Dendritic cell treated with granulocyte-macrophage colony-stimulating factor and Interleukin-4, amounts not matched to agents 40 ng/mL and 50 ng/mL, for 4 days (primary cell): ENCODE measurements around the gene SUCLA2.
"Not testable (repeated sequence)": the region's sequence is repeated elsewhere in the genome, so short reads cannot be mapped to it uniquely, and the experiment has no call there.

Experiments
- H3K27ac Mint-ChIP-seq: one replicate; pipeline ENCODE4 v1.8.0; 2022; ENCODE audit warnings: mild to moderate bottlenecking, mixed read lengths
- H3K27me3 Mint-ChIP-seq: one replicate; pipeline ENCODE4 v1.8.0; 2022; ENCODE audit warnings: mild to moderate bottlenecking, mixed read lengths
- H3K36me3 Mint-ChIP-seq: one replicate; pipeline ENCODE4 v1.8.0; 2022; ENCODE audit warnings: low read depth, mixed read lengths
- H3K4me1 Mint-ChIP-seq: one replicate; pipeline ENCODE4 v1.8.0; 2022; ENCODE audit warnings: low read depth, mixed read lengths
- H3K4me3 Mint-ChIP-seq: one replicate; pipeline ENCODE4 v1.8.0; 2022; ENCODE audit warnings: mild to moderate bottlenecking, moderate library complexity, mixed read lengths
- H3K9me3 Mint-ChIP-seq: one replicate; pipeline ENCODE4 v1.8.0; 2022; ENCODE audit warnings: mixed read lengths
- intact Hi-C: fragments of 100-400 bp; cut with micrococcal nuclease; formaldehyde crosslinking; loops from one replicate; pipeline ENCODE4 v1.15.0; 2022

SUCLA2 gene

GRCh38 chr13:48012668-48013067, 11.6 kb upstream of the SUCLA2 start:
- Mint-ChIP-seq H3K27ac (no peak overlapping the region), H3K9me3 (peaks cover 10% of the 10 kb centered on the region), H3K4me3 (no peak overlapping the region), H3K27me3 (no peaks in the 10 kb centered on the region), H3K4me1 (peaks cover 11% of the 10 kb centered on the region), H3K36me3 (peaks cover 12% of the 10 kb centered on the region)
- intact Hi-C loops: no loop called here

- intact Hi-C loops: no loop called here
- Mint-ChIP-seq H3K27ac (no peak overlapping the region), H3K4me1 (peaks cover 11% of the 10 kb centered on the region), H3K27me3 (no peaks in the 10 kb centered on the region), H3K36me3 (peaks cover 12% of the 10 kb centered on the region), H3K4me3 (no peak overlapping the region), H3K9me3 (peaks cover 10% of the 10 kb centered on the region)
Measured at GRCh38 chr13:48010698-48011097, 9.6 kb upstream of the SUCLA2 start.

- no peak overlapping the region for H3K27ac Mint-ChIP-seq
- intact Hi-C loops: no loop called here
Measured at GRCh38 chr13:48009284-48009683, 8.2 kb upstream of the SUCLA2 start.

GRCh38 chr13:48006396-48006795, 5.3 kb upstream of the SUCLA2 start:
- Mint-ChIP-seq H3K27me3 (no peaks in the 10 kb centered on the region), H3K9me3 (peaks cover 3% of the 10 kb centered on the region), H3K4me3 (no peak overlapping the region), H3K4me1 (peaks cover 33% of the 10 kb centered on the region), H3K36me3 (no peaks in the 10 kb centered on the region), H3K27ac (no peak overlapping the region)
- intact Hi-C loops: no loop called here

More at GRCh38 chr13:48009284-48009683, 8.2 kb upstream of the SUCLA2 start:
- Mint-ChIP-seq H3K9me3 (peaks cover 10% of the 10 kb centered on the region), H3K36me3 (peaks cover 12% of the 10 kb centered on the region), H3K4me1 (peaks cover 19% of the 10 kb centered on the region), H3K27me3 (no peaks in the 10 kb centered on the region), H3K4me3 (no peak overlapping the region)

- Mint-ChIP-seq H3K4me1 (peaks cover 35% of the 10 kb centered on the region), H3K36me3 (peaks cover 6% of the 10 kb centered on the region), H3K9me3 (no peaks in the 10 kb centered on the region), H3K27ac (peak overlapping the region; percentile 3), H3K4me3 (no peak overlapping the region), H3K27me3 (no peaks in the 10 kb centered on the region)
- intact Hi-C loops: loop anchor here (5.0 kb wide), 1 partner anchor 33 kb away; the partner anchor contains the start of gene NUDT15
Measured at GRCh38 chr13:48004201-48004600, 3.1 kb upstream of the SUCLA2 start.

- not testable (repeated sequence) for H3K9me3 Mint-ChIP-seq, H3K27me3 Mint-ChIP-seq, H3K36me3 Mint-ChIP-seq
- H3K4me3 Mint-ChIP-seq: peak overlapping the region; percentile 96
- peak overlapping the region; percentile 90 for H3K27ac Mint-ChIP-seq
- intact Hi-C loops: loop anchor here (5.0 kb wide), 1 partner anchor 35 kb away; the partner anchor contains the start of gene NUDT15
- H3K4me1 Mint-ChIP-seq: peaks cover 30% of the 10 kb centered on the region
Measured at GRCh38 chr13:48001999-48002398, 926 bp upstream of the SUCLA2 start.

GRCh38 chr13:48000559-48001113, 437 bp downstream of the SUCLA2 start:
- peak overlapping the region; percentile 96 for H3K4me3 Mint-ChIP-seq
- no peaks in the 10 kb centered on the region for H3K27me3 Mint-ChIP-seq
- intact Hi-C loops: loop anchor here (5.0 kb wide), 1 partner anchor 37 kb away; the partner anchor contains the start of gene NUDT15

GRCh38 chr13:47999973-48000372, 1.1 kb downstream of the SUCLA2 start:
- intact Hi-C loops: loop anchor here (5.0 kb wide), 1 partner anchor 37 kb away; the partner anchor contains the start of gene NUDT15
- peak overlapping the region; percentile 90 for H3K27ac Mint-ChIP-seq

More at GRCh38 chr13:48000559-48001113, 437 bp downstream of the SUCLA2 start:
- H3K36me3 Mint-ChIP-seq: peaks cover 14% of the 10 kb centered on the region
- H3K4me1 Mint-ChIP-seq: peaks cover 30% of the 10 kb centered on the region
- H3K9me3 Mint-ChIP-seq: no peaks in the 10 kb centered on the region
- H3K27ac Mint-ChIP-seq: peak overlapping the region; percentile 90

GRCh38 chr13:47997384-47997783, 3.7 kb downstream of the SUCLA2 start:
- Mint-ChIP-seq H3K36me3 (peaks cover 38% of the 10 kb centered on the region), H3K4me3 (no peak overlapping the region), H3K9me3 (no peaks in the 10 kb centered on the region), H3K27ac (no peak overlapping the region), H3K27me3 (no peaks in the 10 kb centered on the region), H3K4me1 (peaks cover 14% of the 10 kb centered on the region)
- intact Hi-C loops: no loop called here

More at GRCh38 chr13:47999973-48000372, 1.1 kb downstream of the SUCLA2 start:
- Mint-ChIP-seq H3K27me3 (no peaks in the 10 kb centered on the region), H3K4me3 (peak overlapping the region; percentile 96), H3K4me1 (peaks cover 29% of the 10 kb centered on the region), H3K9me3 (no peaks in the 10 kb centered on the region), H3K36me3 (peaks cover 14% of the 10 kb centered on the region)

- peaks cover 77% of the 10 kb centered on the region for H3K36me3 Mint-ChIP-seq
- H3K4me1 Mint-ChIP-seq: no peaks in the 10 kb centered on the region
- H3K9me3 Mint-ChIP-seq: no peaks in the 10 kb centered on the region
- intact Hi-C loops: no loop called here
- no peaks in the 10 kb centered on the region for H3K27me3 Mint-ChIP-seq
- H3K4me3 Mint-ChIP-seq: no peak overlapping the region
- no peak overlapping the region for H3K27ac Mint-ChIP-seq
Measured at GRCh38 chr13:47991859-47992258, 9.2 kb downstream of the SUCLA2 start.

GRCh38 chr13:47990920-47991466, 10.1 kb downstream of the SUCLA2 start:
- Mint-ChIP-seq H3K4me3 (no peak overlapping the region), H3K9me3 (no peaks in the 10 kb centered on the region), H3K27me3 (no peaks in the 10 kb centered on the region), H3K27ac (no peak overlapping the region), H3K4me1 (no peaks in the 10 kb centered on the region), H3K36me3 (peaks cover 80% of the 10 kb centered on the region)
- intact Hi-C loops: no loop called here

- peaks cover 84% of the 10 kb centered on the region for H3K36me3 Mint-ChIP-seq
Measured at GRCh38 chr13:47990427-47990826, 10.6 kb downstream of the SUCLA2 start.

GRCh38 chr13:47983070-47983469, 18.0 kb downstream of the SUCLA2 start:
- intact Hi-C loops: no loop called here
- no peak overlapping the region for H3K27ac Mint-ChIP-seq

More at GRCh38 chr13:47990427-47990826, 10.6 kb downstream of the SUCLA2 start:
- Mint-ChIP-seq H3K27ac (no peak overlapping the region), H3K9me3 (no peaks in the 10 kb centered on the region), H3K4me1 (no peaks in the 10 kb centered on the region), H3K27me3 (no peaks in the 10 kb centered on the region), H3K4me3 (no peak overlapping the region)
- intact Hi-C loops: no loop called here

GRCh38 chr13:47976325-47976724, 24.7 kb downstream of the SUCLA2 start:
- H3K27ac Mint-ChIP-seq: no peak overlapping the region
- intact Hi-C loops: no loop called here
- H3K9me3 Mint-ChIP-seq: peaks cover 17% of the 10 kb centered on the region
- no peaks in the 10 kb centered on the region for H3K4me1 Mint-ChIP-seq
- H3K36me3 Mint-ChIP-seq: peaks cover 84% of the 10 kb centered on the region
- no peaks in the 10 kb centered on the region for H3K27me3 Mint-ChIP-seq
- no peak overlapping the region for H3K4me3 Mint-ChIP-seq

More at GRCh38 chr13:47983070-47983469, 18.0 kb downstream of the SUCLA2 start:
- Mint-ChIP-seq H3K9me3 (peaks cover 9% of the 10 kb centered on the region), H3K36me3 (peaks cover 76% of the 10 kb centered on the region), H3K4me3 (no peak overlapping the region), H3K27me3 (no peaks in the 10 kb centered on the region), H3K4me1 (no peaks in the 10 kb centered on the region)
